HepG2 (cell line): ENCODE measurements around the gene ANXA9. TPM values are rescaled to one million over a fixed set of nuclear protein-coding genes. Genes with fewer than 3 reads are reported as not detected.

ENCODE experiments used
- ATAC-seq: fragments of 200-7000 bp; cut with Tn5 transposase; 3 replicates; pipeline ENCODE4 v1.9.1; 2020; ENCODE audit warnings: mild to moderate bottlenecking, moderate library complexity
- BruUV-seq: library from RNA; stranded (reverse); fragments of 400-500 nt; replicated peaks from 2 replicates; lab custom pipeline; 2021; lab: Mats Ljungman, UMichigan
- CTCF ChIA-PET: fragments of 300-600 bp; formaldehyde crosslinking; extraction: SDS; loops from one replicate; lab custom pipeline; 2021; ENCODE audit warnings: low total read pairs, inconsistent platforms, low intra/inter-chr PET ratio; lab: Yijun Ruan, JAX
- POLR2A ChIA-PET: fragments of 350-600 bp; sonication (Branson Sonifier 250); formaldehyde crosslinking; loops from one replicate; lab custom pipeline; 2020; ENCODE audit warnings: antibody characterized with exemption, inconsistent platforms; lab: Yijun Ruan, JAX
- DNase-seq: peaks from one replicate; pipeline ENCODE4 v3.0.0-alpha.2; 2015; ENCODE audit warnings: low spot score
- FAIRE-seq: peaks from 3 replicates; lab custom pipeline; 2011; peaks lifted over from hg19 to GRCh38; lab: Jason Lieb, UNC
- H2AFZ ChIP-seq: one replicate; pipeline ENCODE4 v1.6.1; 2011; ENCODE audit warnings: low read length, inconsistent platforms
- H3K27ac ChIP-seq: fragments of 300-600 bp; 3 replicates; pipeline ENCODE4 v1.8.0; 2011; ENCODE audit warnings: mixed run types, mild to moderate bottlenecking, mixed read lengths, low read length, inconsistent platforms; ENCODE audit not compliant: insufficient read depth; ENCODE audit errors: extremely low read length
- H3K27me3 ChIP-seq, 2 experiments: fragments of 200-600 bp in 1 of 2; 2 replicates in 1 of 2; 3 replicates in 1 of 2; pipeline versions ENCODE4 v1.6.0 to v1.8.0; 2011; ENCODE audit warnings: low read length in 2 of 2, mild to moderate bottlenecking in 2 of 2, moderate library complexity in 2 of 2, inconsistent platforms in 1 of 2; ENCODE audit not compliant: insufficient read depth in 2 of 2, control insufficient read depth in 1 of 2
- H3K36me3 ChIP-seq, 2 experiments: fragments of 200-600 bp in 1 of 2; replicated peaks in 1 of 2; 2 replicates in 1 of 2; 3 replicates in 1 of 2; pipeline versions ENCODE4 v1.5.1 to v1.8.0; 2011; ENCODE audit warnings: low read length in 2 of 2, inconsistent platforms in 1 of 2; ENCODE audit not compliant: insufficient read depth in 2 of 2, control insufficient read depth in 1 of 2
- H3K4me1 ChIP-seq: 2 replicates; pipeline ENCODE4 v1.5.1; 2012; ENCODE audit warnings: low read length, inconsistent platforms; ENCODE audit not compliant: insufficient read depth
- H3K4me2 ChIP-seq: 2 replicates; pipeline ENCODE4 v1.6.0; 2011; ENCODE audit warnings: low read depth, low read length, inconsistent platforms
- H3K4me3 ChIP-seq, 3 experiments: fragments of 200-600 bp in 1 of 3; sonication (generic), shearing (Covaris generic) in 1 of 3; replicated peaks in 1 of 3; 2 replicates each; pipeline ENCODE4 v1.5.1; 2011 to 2016; ENCODE audit warnings: low read length in 3 of 3, inconsistent platforms in 2 of 3, low read depth in 2 of 3, mild to moderate bottlenecking in 2 of 3, control low read depth in 1 of 3, mixed read lengths in 1 of 3; ENCODE audit not compliant: insufficient read depth in 1 of 3
- H3K79me2 ChIP-seq: one replicate; pipeline ENCODE4 v1.6.1; 2011; ENCODE audit warnings: low read length, inconsistent platforms; ENCODE audit not compliant: insufficient read depth
- H3K9ac ChIP-seq: 2 replicates; pipeline ENCODE4 v1.6.0; 2011; ENCODE audit warnings: mild to moderate bottlenecking, low read depth, low read length, inconsistent platforms; ENCODE audit not compliant: insufficient read depth
- H3K9me3 ChIP-seq: 2 replicates; pipeline ENCODE4 v1.5.1; 2012; ENCODE audit warnings: mild to moderate bottlenecking, low read length
- H4K20me1 ChIP-seq: 2 replicates; pipeline ENCODE4 v1.6.0; 2011; ENCODE audit warnings: inconsistent platforms, mild to moderate bottlenecking, low read length, moderate library complexity; ENCODE audit not compliant: insufficient read depth
- FOXP1 ChIP-seq, 2 experiments: fragments of 450-650 bp in 1 of 2; IDR thresholded peaks; 2 replicates each; pipeline ENCODE4 v1.6.1; 2017 to 2018; ENCODE audit warnings: antibody characterized with exemption in 1 of 2
- HOXD1 ChIP-seq: sonication (generic); formaldehyde crosslinking; IDR thresholded peaks from 2 replicates; pipeline ENCODE4 v1.5.0; 2020; ENCODE audit warnings: missing genetic modification reagents
- MIER2 ChIP-seq: IDR thresholded peaks from 2 replicates; pipeline ENCODE4 v1.6.1; 2016; ENCODE audit warnings: missing biosample characterization, missing genetic modification reagents
- NFE2 ChIP-seq: sonication (generic); formaldehyde crosslinking; IDR thresholded peaks from 2 replicates; pipeline ENCODE4 v1.4.0; 2020; ENCODE audit warnings: missing genetic modification reagents
- SAP130 ChIP-seq: IDR thresholded peaks from 2 replicates; pipeline ENCODE4 v1.6.1; 2016; ENCODE audit warnings: low read depth
- TBP ChIP-seq: sonication (generic); formaldehyde crosslinking; IDR thresholded peaks from 2 replicates; pipeline ENCODE4 v1.5.0; 2020; ENCODE audit warnings: missing genetic modification reagents
- ZNF460 ChIP-seq: sonication (generic); formaldehyde crosslinking; IDR thresholded peaks from 2 replicates; pipeline ENCODE4 v1.5.1; 2020; ENCODE audit warnings: missing genetic modification reagents, mild to moderate bottlenecking, borderline replicate concordance
- ZNF574 ChIP-seq: sonication (generic); formaldehyde crosslinking; IDR thresholded peaks from 2 replicates; pipeline ENCODE4 v1.4.0; 2020; ENCODE audit warnings: missing genetic modification reagents
- ZNF720 ChIP-seq: sonication (generic); formaldehyde crosslinking; IDR thresholded peaks from 2 replicates; pipeline ENCODE4 v1.4.0; 2020; ENCODE audit warnings: missing genetic modification reagents
- ZNF792 ChIP-seq: IDR thresholded peaks from 2 replicates; pipeline ENCODE4 v1.6.1; 2016
- WGBS: methylation state at CpG from one replicate; pipeline ENCODE4 v1.1.6; 2017; ENCODE audit warnings: low lambda C conversion rate; 5-methylcytosine and 5-hydroxymethylcytosine counted together
- in situ Hi-C: cut with HindIII; loops from 2 replicates; pipeline ENCODE4 v1.10.0; 2017; ENCODE audit warnings: low pct_unique_long_range_greater_than_20kb; ENCODE audit not compliant: extremely low pct_ligation_motif_present
- intact Hi-C: fragments of 100-400 bp; cut with micrococcal nuclease; formaldehyde crosslinking; loops from one replicate; pipeline ENCODE4 v1.10.0; 2022; ENCODE audit not compliant: unreplicated experiment
- polyA plus RNA-seq, 8 experiments: library from polyadenylated mRNA; depleted of rRNA in 3 of 8; stranded (reverse) in 7 of 8; unstranded in 1 of 8; fragments of >200 nt; fragmentation: Illumina TruSeq in 4 of 8; extraction: Trizol in 4 of 8; gene quantifications; 2 replicates each; pipeline versions ENCODE4 v1.2.1 to v1.2.3, GENCODE V29; 2011 to 2016; ENCODE audit warnings: low read depth in 4 of 8, missing spikeins in 1 of 8, mixed read lengths in 1 of 8; ENCODE audit not compliant: insufficient read depth in 1 of 8
- total RNA-seq, 5 experiments: library from RNA; depleted of rRNA; stranded (reverse); fragments of >200 nt; fragmentation: Illumina TruSeq; extraction: Trizol; gene quantifications; 2 replicates each; pipeline ENCODE4 v1.2.3, GENCODE V29; 2016; ENCODE audit warnings: low read depth in 1 of 5
- TF ChIP-seq, protein P1 (sequence below): sonication (generic); formaldehyde crosslinking; IDR thresholded peaks from 2 replicates; pipeline ENCODE4 v1.4.0; 2020; ENCODE audit warnings: mild to moderate bottlenecking, missing genetic modification reagents
- TF ChIP-seq, protein P2 (sequence below): sonication (generic); formaldehyde crosslinking; IDR thresholded peaks from 2 replicates; pipeline ENCODE4 v1.4.0; 2020; ENCODE audit warnings: missing genetic modification reagents, borderline replicate concordance

The ANXA9 gene
- total and polyA plus RNA-seq, 2 of the 13 experiments (the other 11 are each of a cell fraction or from before 2014, with no cell fraction given) = 13.3 to 23.9 TPM

- no TSS peak for BruUV-seq
- peaks cover 15% of the 10 kb centered on the region for H3K79me2 ChIP-seq
- no peaks in the 10 kb centered on the region for H4K20me1 ChIP-seq
- no peak overlapping the region for H2AFZ ChIP-seq
- ChIA-PET CTCF (no interaction called here), POLR2A (interaction anchor here (2.0 to 9.1 kb wide), 3 partner anchors 20 to 30 kb away, joined by 5 to 150 read pairs (median 8); partner anchors contain the start of gene ANXA9)
- H3K4me1 ChIP-seq = peaks cover 53% of the 10 kb centered on the region
- ATAC-seq (no peak), DNase-seq (no peak), FAIRE-seq (no peak)
- 96% methylated on average over 4 of the region's 4 CpGs for WGBS
- intact Hi-C loops = no loop called here
- in situ Hi-C loops = no loop called here
- peaks cover 10 to 34% of the 10 kb centered on the region in 2 experiments; a peak in 4 of 5 replicates for H3K36me3 ChIP-seq
- H3K4me3 ChIP-seq = no peak overlapping the region
- H3K9ac ChIP-seq = no peak overlapping the region
- no peaks in the 10 kb centered on the region for H3K27me3 ChIP-seq
- H3K4me2 ChIP-seq = no peak overlapping the region
- no peaks in the 10 kb centered on the region for H3K9me3 ChIP-seq
- TF ChIP-seq ZNF792 (CRISPR knock-in tag) (no peak), NFE2 (CRISPR knock-in tag) (no peak), ZNF574 (CRISPR knock-in tag) (no peak), TBP (CRISPR knock-in tag) (no peak), FOXP1 (IDR thresholded peaks at IDR 0.05) (no peak), FOXP1 (CRISPR knock-in tag; IDR thresholded peaks at IDR 0.05) (no peak), MIER2 (CRISPR knock-in tag) (no peak), HOXD1 (CRISPR knock-in tag) (no peak), ZNF720 (CRISPR knock-in tag) (no peak), ZNF460 (CRISPR knock-in tag) (no peak), SAP130 (no peak)
- TF ChIP-seq, protein P1, sequence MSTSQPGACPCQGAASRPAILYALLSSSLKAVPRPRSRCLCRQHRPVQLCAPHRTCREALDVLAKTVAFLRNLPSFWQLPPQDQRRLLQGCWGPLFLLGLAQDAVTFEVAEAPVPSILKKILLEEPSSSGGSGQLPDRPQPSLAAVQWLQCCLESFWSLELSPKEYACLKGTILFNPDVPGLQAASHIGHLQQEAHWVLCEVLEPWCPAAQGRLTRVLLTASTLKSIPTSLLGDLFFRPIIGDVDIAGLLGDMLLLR (CRISPR knock-in tag) = no peak
- TF ChIP-seq, protein P2, sequence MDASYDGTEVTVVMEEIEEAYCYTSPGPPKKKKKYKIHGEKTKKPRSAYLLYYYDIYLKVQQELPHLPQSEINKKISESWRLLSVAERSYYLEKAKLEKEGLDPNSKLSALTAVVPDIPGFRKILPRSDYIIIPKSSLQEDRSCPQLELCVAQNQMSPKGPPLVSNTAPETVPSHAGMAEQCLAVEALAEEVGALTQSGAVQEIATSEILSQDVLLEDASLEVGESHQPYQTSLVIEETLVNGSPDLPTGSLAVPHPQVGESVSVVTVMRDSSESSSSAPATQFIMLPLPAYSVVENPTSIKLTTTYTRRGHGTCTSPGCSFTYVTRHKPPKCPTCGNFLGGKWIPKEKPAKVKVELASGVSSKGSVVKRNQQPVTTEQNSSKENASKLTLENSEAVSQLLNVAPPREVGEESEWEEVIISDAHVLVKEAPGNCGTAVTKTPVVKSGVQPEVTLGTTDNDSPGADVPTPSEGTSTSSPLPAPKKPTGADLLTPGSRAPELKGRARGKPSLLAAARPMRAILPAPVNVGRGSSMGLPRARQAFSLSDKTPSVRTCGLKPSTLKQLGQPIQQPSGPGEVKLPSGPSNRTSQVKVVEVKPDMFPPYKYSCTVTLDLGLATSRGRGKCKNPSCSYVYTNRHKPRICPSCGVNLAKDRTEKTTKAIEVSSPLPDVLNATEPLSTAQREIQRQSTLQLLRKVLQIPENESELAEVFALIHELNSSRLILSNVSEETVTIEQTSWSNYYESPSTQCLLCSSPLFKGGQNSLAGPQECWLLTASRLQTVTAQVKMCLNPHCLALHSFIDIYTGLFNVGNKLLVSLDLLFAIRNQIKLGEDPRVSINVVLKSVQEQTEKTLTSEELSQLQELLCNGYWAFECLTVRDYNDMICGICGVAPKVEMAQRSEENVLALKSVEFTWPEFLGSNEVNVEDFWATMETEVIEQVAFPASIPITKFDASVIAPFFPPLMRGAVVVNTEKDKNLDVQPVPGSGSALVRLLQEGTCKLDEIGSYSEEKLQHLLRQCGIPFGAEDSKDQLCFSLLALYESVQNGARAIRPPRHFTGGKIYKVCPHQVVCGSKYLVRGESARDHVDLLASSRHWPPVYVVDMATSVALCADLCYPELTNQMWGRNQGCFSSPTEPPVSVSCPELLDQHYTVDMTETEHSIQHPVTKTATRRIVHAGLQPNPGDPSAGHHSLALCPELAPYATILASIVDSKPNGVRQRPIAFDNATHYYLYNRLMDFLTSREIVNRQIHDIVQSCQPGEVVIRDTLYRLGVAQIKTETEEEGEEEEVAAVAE (CRISPR knock-in tag) = no peak
- H3K27ac ChIP-seq = no peak overlapping the region
Measured at GRCh38 chr1:151001602-151002001, 19.5 kb downstream of the ANXA9 start.
